ENCODE results near the gene TEAD4.

TEAD4 gene

GRCh38 chr12:3034067-3034750, 75.0 kb downstream of the TEAD4 start:
- peak; percentile 48 for DNase-seq

GRCh38 chr12:3035171-3035570, 76.0 kb downstream of the TEAD4 start:
- DNase-seq, result no peak

GRCh38 chr12:3035815-3036702, 76.9 kb downstream of the TEAD4 start:
- no peak for DNase-seq

GRCh38 chr12:3036901-3037600, 77.9 kb downstream of the TEAD4 start:
- DNase-seq, result no peak

- DNase-seq, result no peak
These were observed 79.0 kb downstream of the TEAD4 start for GRCh38 chr12:3038166-3038565.

- DNase-seq, result no peak
These were observed 79.8 kb downstream of the TEAD4 start for GRCh38 chr12:3038926-3039510.

- DNase-seq, result no peak
These were observed 80.9 kb downstream of the TEAD4 start for GRCh38 chr12:3040026-3040656.

- no peak for DNase-seq
These were observed 81.7 kb downstream of the TEAD4 start for GRCh38 chr12:3040663-3041544.

- DNase-seq, result peak; percentile 69
These were observed 82.5 kb downstream of the TEAD4 start for GRCh38 chr12:3041558-3042164.

- no peak for DNase-seq
These were observed 83.2 kb downstream of the TEAD4 start for GRCh38 chr12:3042394-3042793.

- DNase-seq, result no peak
These were observed 83.6 kb downstream of the TEAD4 start for GRCh38 chr12:3042826-3043225.

- DNase-seq, result no peak
These were observed 84.2 kb downstream of the TEAD4 start for GRCh38 chr12:3043406-3043805.

GRCh38 chr12:3044141-3044630, 85.0 kb downstream of the TEAD4 start:
- DNase-seq, result no peak

GRCh38 chr12:3045494-3045893, 86.3 kb downstream of the TEAD4 start:
- no peak for DNase-seq

GRCh38 chr12:3045989-3046388, 86.8 kb downstream of the TEAD4 start:
- no peak for DNase-seq

- no peak for DNase-seq
These were observed 87.4 kb downstream of the TEAD4 start for GRCh38 chr12:3046441-3047200.

GRCh38 chr12:3047961-3048360, 88.8 kb downstream of the TEAD4 start:
- DNase-seq, result no peak

GRCh38 chr12:3048540-3048939, 89.3 kb downstream of the TEAD4 start:
- DNase-seq, result no peak

- no peak for DNase-seq
These were observed 90.0 kb downstream of the TEAD4 start for GRCh38 chr12:3049176-3049575.

GRCh38 chr12:3049611-3050249, 90.5 kb downstream of the TEAD4 start:
- DNase-seq, result no peak
